Common myeloid progenitor, CD34-positive (primary cell): ENCODE results near the gene ITPK1.

Experiments used
- CTCF ChIA-PET: fragments of 350-600 bp; sonication (Branson Sonifier 250); formaldehyde crosslinking; loops from one replicate; lab custom pipeline; 2021; ENCODE audit warnings: antibody characterized with exemption; lab: Charles Lee
- POLR2A ChIA-PET: fragments of 350-600 bp; sonication (Branson Sonifier 250); formaldehyde crosslinking; loops from one replicate; lab custom pipeline; 2021; ENCODE audit warnings: antibody characterized with exemption; lab: Charles Lee
- DNase-seq, 3 donors: peaks; one replicate each; pipeline versions ENCODE4 v3.0.0 to v3.0.0-alpha.2; 2013
- H3K27ac ChIP-seq, 2 experiments: 1 replicate in 1 of 2; 2 replicates in 1 of 2; pipeline ENCODE4 v1.7.0; 2013; ENCODE audit warnings: inconsistent platforms in 2 of 2, low read length in 2 of 2, mild to moderate bottlenecking in 2 of 2, low read depth in 1 of 2, moderate library complexity in 1 of 2; ENCODE audit not compliant: severe bottlenecking in 2 of 2, insufficient read depth in 1 of 2, poor library complexity in 1 of 2
- H3K27me3 ChIP-seq, 5 experiments: replicated peaks in 2 of 5; 1 replicate in 3 of 5; 2 replicates in 2 of 5; pipeline versions ENCODE4 v1.6.1 to v1.7.0; 2013; ENCODE audit warnings: low read length in 4 of 5, mild to moderate bottlenecking in 2 of 5, moderate library complexity in 2 of 5, inconsistent platforms in 1 of 5; ENCODE audit not compliant: insufficient read depth in 5 of 5, control insufficient read depth in 4 of 5
- H3K36me3 ChIP-seq, 4 experiments: 1 replicate in 2 of 4; 2 replicates in 2 of 4; pipeline versions ENCODE4 v1.6.1 to v1.7.0; 2013; ENCODE audit warnings: low read length in 3 of 4, control low read depth in 1 of 4, mild to moderate bottlenecking in 1 of 4; ENCODE audit not compliant: control insufficient read depth in 4 of 4, insufficient read depth in 4 of 4
- H3K4me1 ChIP-seq, 4 experiments: 1 replicate in 3 of 4; 2 replicates in 1 of 4; pipeline versions ENCODE4 v1.6.1 to v1.7.1; 2013; ENCODE audit warnings: low read length in 3 of 4, mild to moderate bottlenecking in 3 of 4, control low read depth in 1 of 4, inconsistent platforms in 1 of 4, moderate library complexity in 1 of 4; ENCODE audit not compliant: control insufficient read depth in 4 of 4, insufficient read depth in 4 of 4; ENCODE audit errors: control extremely low read depth in 1 of 4
- H3K4me3 ChIP-seq, 7 experiments: 1 replicate in 4 of 7; 2 replicates in 3 of 7; pipeline versions ENCODE4 v1.5.1 to v1.7.0; 2013; ENCODE audit warnings: mild to moderate bottlenecking in 7 of 7, low read length in 6 of 7, moderate library complexity in 6 of 7, inconsistent platforms in 2 of 7, low read depth in 2 of 7, control low read depth in 1 of 7; ENCODE audit not compliant: insufficient read depth in 4 of 7, control insufficient read depth in 1 of 7; ENCODE audit errors: extremely low read depth in 1 of 7
- H3K9me3 ChIP-seq, 5 experiments: 1 replicate in 4 of 5; 2 replicates in 1 of 5; pipeline versions ENCODE4 v1.6.1 to v1.7.1; 2013; ENCODE audit warnings: low read length in 4 of 5, mild to moderate bottlenecking in 2 of 5, inconsistent platforms in 1 of 5, low read depth in 1 of 5, moderate library complexity in 1 of 5; ENCODE audit not compliant: control insufficient read depth in 4 of 5, insufficient read depth in 2 of 5; ENCODE audit errors: control extremely low read depth in 1 of 5
- WGBS: methylation state at CpG from one replicate; pipeline ENCODE4 v1.1.5; 2013; ENCODE audit not compliant: insufficient coverage; 5-methylcytosine and 5-hydroxymethylcytosine counted together

The ITPK1 gene

DNA sequence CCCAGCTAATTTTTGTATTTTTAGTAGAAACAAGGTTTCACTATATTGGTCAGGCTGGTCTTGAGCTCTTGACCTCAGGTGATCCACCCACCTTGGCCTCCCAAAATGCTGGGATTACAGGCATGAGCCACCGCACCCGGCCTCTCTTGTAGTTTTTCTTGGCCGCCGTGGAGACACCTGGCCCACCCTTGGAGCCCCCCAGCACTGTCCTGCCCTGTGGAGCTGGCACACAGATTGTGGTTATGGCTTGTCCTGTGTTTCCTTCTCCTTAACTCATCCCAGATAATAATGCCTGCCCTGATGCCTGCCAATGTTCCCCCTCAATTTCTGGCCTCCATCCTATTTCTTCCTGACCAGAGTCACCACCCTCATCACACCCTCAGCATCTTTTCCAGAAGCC lies 134.9 kb downstream of the ITPK1 start:
- Histone ChIP-seq H3K27me3 (no peaks in the 10 kb centered on the region), H3K4me1 (no peaks in the 10 kb centered on the region), H3K36me3 (peaks cover 7 to 42% (median 35%) of the 10 kb centered on the region in 4 experiments), H3K4me3 (no peak overlapping the region), H3K9me3 (peaks cover 0 to 60% (median 43%) of the 10 kb centered on the region in 5 experiments), H3K27ac (no peak overlapping the region)
- ChIA-PET CTCF (no interaction called here), POLR2A (no interaction called here)
- WGBS = 96% methylated on average over 4 of the region's 4 CpGs
- no peak for DNase-seq

DNA sequence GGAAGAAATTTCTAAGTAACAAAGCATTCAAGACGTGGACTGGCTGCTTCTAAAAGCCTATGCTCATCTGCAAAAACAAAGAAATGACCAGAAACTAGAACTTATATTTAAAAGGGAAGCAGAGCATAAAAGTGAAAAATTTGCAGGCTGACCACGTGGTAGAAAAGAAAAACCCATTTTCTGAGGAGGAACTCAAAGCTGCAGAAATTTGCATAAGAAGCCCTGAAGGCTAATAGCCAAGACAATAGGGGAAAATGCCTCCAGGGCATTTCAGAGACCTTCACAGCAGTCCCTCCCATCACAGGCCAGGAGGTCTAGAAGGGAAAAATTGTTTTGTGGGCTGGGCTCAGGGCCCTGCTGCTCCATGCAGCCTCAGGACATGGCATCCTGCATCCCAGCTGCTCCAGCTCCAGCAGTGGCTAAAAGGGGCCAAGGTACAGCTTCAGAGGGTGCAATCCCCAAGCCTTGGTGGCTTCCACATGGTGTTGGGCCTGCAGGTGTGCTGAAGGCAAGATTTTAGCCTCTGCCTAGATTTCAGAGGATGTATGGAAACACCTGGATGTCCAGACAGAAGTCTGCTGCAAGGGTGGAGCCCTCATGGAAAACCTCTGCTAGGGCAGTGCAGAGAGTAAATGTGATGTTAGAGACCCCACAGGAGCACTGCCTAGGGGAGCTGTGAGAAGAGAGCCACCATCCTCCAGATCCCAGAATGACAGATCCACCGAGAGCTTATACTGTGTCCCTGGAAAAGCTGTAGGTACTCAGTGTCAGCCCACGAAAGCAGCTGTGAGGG lies 137.3 kb downstream of the ITPK1 start:
- Histone ChIP-seq H3K9me3 (peaks cover 0 to 67% (median 51%) of the 10 kb centered on the region in 5 experiments), H3K4me3 (no peak overlapping the region), H3K4me1 (no peaks in the 10 kb centered on the region), H3K36me3 (peaks cover 7 to 58% (median 50%) of the 10 kb centered on the region in 4 experiments), H3K27me3 (no peaks in the 10 kb centered on the region), H3K27ac (no peak overlapping the region)
- WGBS = 87% methylated on average over 3 of the region's 4 CpGs
- CTCF ChIA-PET = no interaction called here
- POLR2A ChIA-PET = no interaction called here
- peak in 1 of 3 donors; percentile 7 for DNase-seq

DNA sequence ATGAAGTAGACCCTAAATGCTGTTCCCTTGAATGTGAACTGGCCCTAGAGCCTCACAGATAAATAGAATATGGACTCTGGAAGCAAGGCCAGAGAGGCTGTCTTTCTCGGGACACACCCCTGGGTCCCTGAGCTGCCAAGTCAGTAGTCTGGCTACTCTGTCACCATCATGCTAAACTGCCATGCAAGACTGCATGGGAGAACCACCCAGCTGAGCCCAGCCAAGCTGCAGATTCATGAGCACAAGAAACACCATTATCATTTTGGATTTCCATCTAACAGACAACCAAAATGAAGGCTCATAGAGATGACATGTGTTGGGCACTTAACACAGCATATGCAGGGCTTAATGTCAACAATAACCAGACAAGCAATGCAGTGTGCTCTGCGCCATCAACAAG lies 139.5 kb downstream of the ITPK1 start:
- H3K4me1 ChIP-seq = no peaks in the 10 kb centered on the region
- H3K4me3 ChIP-seq = no peak overlapping the region
- ChIA-PET CTCF (no interaction called here), POLR2A (no interaction called here)
- no peaks in the 10 kb centered on the region for H3K27me3 ChIP-seq
- no peak for DNase-seq
- H3K27ac ChIP-seq = no peak overlapping the region
- peaks cover 0 to 54% (median 51%) of the 10 kb centered on the region in 5 experiments for H3K9me3 ChIP-seq
- peaks cover 5 to 50% (median 40%) of the 10 kb centered on the region in 4 experiments for H3K36me3 ChIP-seq
- 100% methylated on average over 2 of the region's 2 CpGs for WGBS

DNA sequence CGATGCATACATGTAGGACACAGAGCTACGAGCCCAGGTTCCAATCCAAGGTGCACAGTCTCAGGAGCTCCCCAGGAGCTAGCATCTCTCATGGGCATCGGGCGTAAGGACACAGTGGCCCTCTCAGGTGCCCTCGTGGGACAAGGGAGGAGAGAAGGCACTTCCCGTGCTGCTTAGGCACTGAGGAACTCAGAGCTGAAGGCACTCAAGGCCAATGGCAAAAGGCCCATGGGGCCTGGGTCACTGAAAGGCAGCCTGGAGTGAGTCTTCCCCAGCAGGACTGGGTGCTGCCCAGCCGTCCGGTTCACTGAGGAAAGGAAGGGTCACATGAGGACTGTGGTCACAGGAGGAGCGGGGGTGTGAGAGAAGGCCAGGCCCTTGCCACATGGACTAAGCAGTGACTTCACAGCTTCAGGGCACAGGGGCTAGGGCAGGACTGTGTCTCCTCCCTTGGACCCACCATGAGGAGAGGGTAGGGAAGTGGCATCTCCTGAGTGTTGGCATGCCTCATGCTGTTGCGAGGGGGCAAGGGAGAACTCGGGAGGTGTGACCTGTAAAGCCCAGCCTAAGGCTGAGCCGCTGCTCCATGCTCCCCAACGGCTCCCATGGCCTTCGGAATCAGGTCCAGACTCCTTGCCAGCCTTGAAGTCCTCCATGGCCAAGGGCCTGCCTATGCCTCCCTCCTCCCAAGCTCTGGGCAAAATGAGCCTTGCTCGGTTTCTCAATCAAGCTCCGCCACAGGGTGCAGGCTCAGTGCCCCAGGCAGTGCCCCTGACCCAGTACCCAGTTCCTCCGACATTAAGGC lies 141.0 kb downstream of the ITPK1 start:
- H3K36me3 ChIP-seq = peaks cover 5 to 44% (median 35%) of the 10 kb centered on the region in 4 experiments
- no peaks in the 10 kb centered on the region for H3K4me1 ChIP-seq
- H3K27ac ChIP-seq = no peak overlapping the region
- H3K27me3 ChIP-seq = no peaks in the 10 kb centered on the region
- whole genome bisulfite sequencing = 99% methylated on average over 17 of the region's 17 CpGs
- ChIA-PET CTCF (interaction anchor here (0.8 to 1.5 kb wide), 3 partner anchors 11 to 26 kb away, joined by 3 read pairs; no protein-coding TSS in a partner anchor), POLR2A (no interaction called here)
- no peak for DNase-seq
- H3K4me3 ChIP-seq = no peak overlapping the region
- H3K9me3 ChIP-seq = peaks cover 0 to 44% (median 38%) of the 10 kb centered on the region in 5 experiments

DNA sequence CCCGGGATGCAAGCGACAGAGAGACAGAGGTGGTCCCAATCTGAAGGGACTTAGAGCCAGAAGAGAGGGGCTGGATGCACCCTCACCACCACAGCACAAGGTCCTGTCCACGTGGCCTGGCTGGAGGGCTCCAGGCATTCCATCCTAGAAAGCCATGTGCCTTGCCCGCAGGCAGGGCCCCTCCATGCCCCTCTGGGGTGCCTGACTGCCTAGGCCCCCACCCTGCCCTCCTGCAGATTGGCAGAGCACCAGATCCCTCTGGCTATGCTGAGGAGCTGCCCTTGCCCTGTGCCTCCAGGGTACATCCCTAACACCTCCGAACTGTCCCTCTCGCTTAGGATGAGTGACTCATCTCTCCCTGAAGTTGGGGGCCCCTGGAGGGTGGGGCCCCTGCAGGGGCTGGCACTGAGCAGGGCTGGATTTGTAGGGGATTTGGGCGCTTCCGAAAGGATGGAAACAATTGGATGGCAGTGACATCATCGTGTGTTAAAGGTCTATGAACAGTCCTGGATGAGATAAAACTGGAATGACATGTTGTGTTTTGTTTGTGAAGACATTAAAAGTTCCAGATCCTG lies 141.8 kb downstream of the ITPK1 start:
- H3K9me3 ChIP-seq = peaks cover 0 to 38% (median 31%) of the 10 kb centered on the region in 5 experiments
- ChIA-PET POLR2A (no interaction called here), CTCF (interaction anchor here (0.8 to 1.5 kb wide), 3 partner anchors 10 to 27 kb away, joined by 3 read pairs; no protein-coding TSS in a partner anchor)
- no peak overlapping the region for H3K27ac ChIP-seq
- H3K4me3 ChIP-seq = no peak overlapping the region
- H3K27me3 ChIP-seq = no peaks in the 10 kb centered on the region
- H3K36me3 ChIP-seq = peaks cover 5 to 42% (median 35%) of the 10 kb centered on the region in 4 experiments
- DNase-seq = no peak
- no peaks in the 10 kb centered on the region for H3K4me1 ChIP-seq
- WGBS = 98% methylated on average over 5 of the region's 9 CpGs

DNA sequence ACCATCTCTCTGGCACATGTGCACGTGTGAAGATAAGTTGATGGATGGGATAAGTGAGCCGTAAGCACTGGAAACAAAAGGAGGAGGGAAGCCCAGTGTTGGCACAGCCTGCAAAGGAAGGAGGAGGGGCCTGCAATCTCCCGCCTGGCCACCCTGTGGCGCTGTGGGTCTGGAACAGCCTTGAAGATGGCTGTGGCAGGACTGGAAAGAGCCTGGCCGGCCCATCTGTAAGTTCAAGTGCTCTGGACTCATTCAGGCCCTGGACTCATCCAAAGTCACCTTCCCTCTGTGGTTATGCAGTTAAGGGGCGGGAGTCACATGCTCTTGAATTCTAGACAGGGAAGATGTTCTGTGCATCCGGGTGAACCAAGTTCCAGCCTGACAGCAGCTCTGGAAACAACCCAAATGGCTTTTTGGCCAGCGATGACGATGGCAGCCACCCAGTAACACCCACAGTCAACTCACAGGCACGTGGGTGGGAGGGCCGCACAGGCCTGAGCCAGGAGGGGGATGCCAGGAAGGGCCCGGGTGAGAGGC lies 142.4 kb downstream of the ITPK1 start:
- peak; percentile 8 to 35 (median 35) for DNase-seq

More for the DNA sequence above, 142.4 kb downstream of the ITPK1 start:
- Histone ChIP-seq H3K4me1 (no peaks in the 10 kb centered on the region), H3K9me3 (peaks cover 0 to 32% (median 26%) of the 10 kb centered on the region in 5 experiments), H3K4me3 (no peak overlapping the region), H3K27me3 (no peaks in the 10 kb centered on the region), H3K27ac (no peak overlapping the region), H3K36me3 (peaks cover 5 to 38% (median 32%) of the 10 kb centered on the region in 4 experiments)
- ChIA-PET POLR2A (no interaction called here), CTCF (no interaction called here)
- 97% methylated on average over 10 of the region's 12 CpGs for WGBS
